SK-N-SH treated with all-trans-retinoic acid at 6 μM for 48 hours (cell line): Measurements from ENCODE around the gene ERLIN1.

Experiments used
- ARNTL ChIP-seq: fragments of 450-650 bp; formaldehyde crosslinking; IDR thresholded peaks from 2 replicates; pipeline ENCODE4 v1.5.0; 2020; ENCODE audit warnings: low read depth, mild to moderate bottlenecking, moderate library complexity, borderline replicate concordance
- BACH2 ChIP-seq: fragments of 250-450 bp; sonication (Bioruptor Pico); IDR thresholded peaks from 2 replicates; pipeline ENCODE4 v1.9.0; 2021; ENCODE audit warnings: mild to moderate bottlenecking, borderline replicate concordance
- CREB5 ChIP-seq: fragments of 250-450 bp; sonication (Bioruptor Pico); IDR thresholded peaks from 2 replicates; pipeline ENCODE4 v1.5.1; 2020; ENCODE audit warnings: low read depth, mild to moderate bottlenecking, moderate library complexity
- PATZ1 ChIP-seq: fragments of 250-450 bp; sonication (Bioruptor Pico); IDR thresholded peaks from 2 replicates; pipeline ENCODE4 v1.8.0; 2020; ENCODE audit warnings: mild to moderate bottlenecking, moderate library complexity, borderline replicate concordance
- POU6F1 ChIP-seq: fragments of 250-450 bp; sonication (Bioruptor Pico); IDR thresholded peaks from 2 replicates; pipeline ENCODE4 v1.8.0; 2021; ENCODE audit warnings: low read depth, mild to moderate bottlenecking, moderate library complexity, borderline replicate concordance
- PPARA ChIP-seq: fragments of 250-450 bp; sonication (Bioruptor Pico); IDR thresholded peaks from 2 replicates; pipeline ENCODE4 v1.5.0; 2020; ENCODE audit warnings: mild to moderate bottlenecking, borderline replicate concordance
- SNAI2 ChIP-seq: fragments of 250-450 bp; sonication (Bioruptor Pico); IDR thresholded peaks from 2 replicates; pipeline ENCODE4 v1.5.0; 2020; ENCODE audit warnings: mild to moderate bottlenecking, moderate library complexity
- TCF4 ChIP-seq: fragments of 250-450 bp; sonication (Bioruptor Pico); IDR thresholded peaks from 2 replicates; pipeline ENCODE4 v1.8.0; 2021; ENCODE audit warnings: mild to moderate bottlenecking, moderate library complexity, borderline replicate concordance
- TSHZ2 ChIP-seq: fragments of 250-450 bp; sonication (Bioruptor Pico); IDR thresholded peaks from 2 replicates; pipeline ENCODE4 v1.5.0; 2020; ENCODE audit warnings: mild to moderate bottlenecking, moderate library complexity
- ZC3H10 ChIP-seq: fragments of 250-450 bp; sonication (Bioruptor Pico); IDR thresholded peaks from 2 replicates; pipeline ENCODE4 v1.5.1; 2021; ENCODE audit warnings: mild to moderate bottlenecking, moderate library complexity
- ZFP3 ChIP-seq: fragments of 250-450 bp; sonication (Bioruptor Pico); IDR thresholded peaks from 2 replicates; pipeline ENCODE4 v1.5.0; 2020; ENCODE audit warnings: mild to moderate bottlenecking, moderate library complexity
- ZFP30 ChIP-seq: fragments of 450-650 bp; formaldehyde crosslinking; IDR thresholded peaks from 2 replicates; pipeline ENCODE4 v1.5.0; 2022; ENCODE audit warnings: mild to moderate bottlenecking, moderate library complexity
- ZNF8 ChIP-seq: fragments of 450-650 bp; formaldehyde crosslinking; IDR thresholded peaks from 2 replicates; pipeline ENCODE4 v1.5.0; 2020; ENCODE audit warnings: mild to moderate bottlenecking, moderate library complexity

DNA sequence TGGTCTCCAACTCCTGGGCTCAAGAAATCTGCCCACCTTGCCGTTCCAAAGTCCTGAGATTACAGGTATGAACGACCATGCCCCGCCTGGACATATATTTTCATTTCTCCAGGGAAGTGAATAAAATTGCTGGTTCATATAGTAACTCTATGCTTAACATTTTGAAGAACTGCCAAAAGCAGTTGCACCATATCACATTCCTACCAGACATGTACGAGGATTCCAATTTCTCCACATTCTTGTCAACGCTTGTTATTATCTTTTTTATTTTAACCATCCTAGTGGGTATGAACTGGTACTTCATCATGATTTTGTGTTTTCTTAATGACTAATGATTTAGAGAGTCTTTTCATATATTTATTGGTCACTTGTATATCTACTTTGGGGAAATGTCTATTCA is 82.2 kb downstream of the ERLIN1 start:
- TF ChIP-seq ZNF8 (CRISPR knock-in tag) (no peak), ARNTL (no peak), CREB5 (CRISPR knock-in tag) (no peak), ZC3H10 (CRISPR knock-in tag) (no peak), BACH2 (CRISPR knock-in tag) (no peak), PATZ1 (CRISPR knock-in tag) (no peak), POU6F1 (CRISPR knock-in tag) (no peak), ZFP3 (no peak), ZFP30 (CRISPR knock-in tag) (no peak), SNAI2 (CRISPR knock-in tag) (no peak), TSHZ2 (CRISPR knock-in tag) (no peak), TCF4 (CRISPR knock-in tag) (no peak), PPARA (CRISPR knock-in tag) (no peak)
